HepG2 (cell line): ENCODE data around the gene PID1. TPM values are rescaled to one million over a fixed set of nuclear protein-coding genes. Genes with fewer than 3 reads are reported as not detected.

Source experiments
- LCORL ChIP-seq, 2 experiments: fragments of 450-650 bp in 1 of 2; sonication (generic) in 1 of 2; formaldehyde crosslinking in 1 of 2; IDR thresholded peaks; 2 replicates each; pipeline versions ENCODE4 v1.5.0 to v1.6.1; 2017 to 2020; ENCODE audit warnings: antibody characterized with exemption in 1 of 2, missing genetic modification reagents in 1 of 2
- ZSCAN21 ChIP-seq: sonication (generic); formaldehyde crosslinking; IDR thresholded peaks from 2 replicates; pipeline ENCODE4 v1.8.0; 2022; ENCODE audit warnings: mild to moderate bottlenecking, missing genetic modification reagents, moderate library complexity, borderline replicate concordance
- polyA plus RNA-seq, 8 experiments: library from polyadenylated mRNA; depleted of rRNA in 3 of 8; stranded (reverse) in 7 of 8; unstranded in 1 of 8; fragments of >200 nt; fragmentation: Illumina TruSeq in 4 of 8; extraction: Trizol in 4 of 8; gene quantifications; 2 replicates each; pipeline versions ENCODE4 v1.2.1 to v1.2.3, GENCODE V29; 2011 to 2016; ENCODE audit warnings: low read depth in 4 of 8, missing spikeins in 1 of 8, mixed read lengths in 1 of 8; ENCODE audit not compliant: insufficient read depth in 1 of 8
- total RNA-seq, 5 experiments: library from RNA; depleted of rRNA; stranded (reverse); fragments of >200 nt; fragmentation: Illumina TruSeq; extraction: Trizol; gene quantifications; 2 replicates each; pipeline ENCODE4 v1.2.3, GENCODE V29; 2016; ENCODE audit warnings: low read depth in 1 of 5
- TF ChIP-seq, protein P1 (sequence below): sonication (generic); formaldehyde crosslinking; IDR thresholded peaks from 2 replicates; pipeline ENCODE4 v1.5.1; 2020; ENCODE audit warnings: mild to moderate bottlenecking, missing genetic modification reagents, borderline replicate concordance
- TF ChIP-seq, protein P2 (sequence below): sonication (generic); formaldehyde crosslinking; IDR thresholded peaks from 2 replicates; pipeline ENCODE4 v1.4.0; 2020; ENCODE audit warnings: missing genetic modification reagents, borderline replicate concordance
- TF ChIP-seq, protein P3 (sequence below), 2 experiments: sonication (generic) in 1 of 2; formaldehyde crosslinking in 1 of 2; IDR thresholded peaks; 2 replicates each; pipeline versions ENCODE4 v1.4.0 to v1.6.1; 2016 to 2020; ENCODE audit warnings: borderline replicate concordance in 1 of 2, low read depth in 1 of 2, mild to moderate bottlenecking in 1 of 2, missing genetic modification reagents in 1 of 2

Gene PID1
- total and polyA plus RNA-seq, 2 of the 13 experiments (the other 11 are each of a cell fraction or from before 2014, with no cell fraction given): 0.15 to 0.18 TPM

DNA sequence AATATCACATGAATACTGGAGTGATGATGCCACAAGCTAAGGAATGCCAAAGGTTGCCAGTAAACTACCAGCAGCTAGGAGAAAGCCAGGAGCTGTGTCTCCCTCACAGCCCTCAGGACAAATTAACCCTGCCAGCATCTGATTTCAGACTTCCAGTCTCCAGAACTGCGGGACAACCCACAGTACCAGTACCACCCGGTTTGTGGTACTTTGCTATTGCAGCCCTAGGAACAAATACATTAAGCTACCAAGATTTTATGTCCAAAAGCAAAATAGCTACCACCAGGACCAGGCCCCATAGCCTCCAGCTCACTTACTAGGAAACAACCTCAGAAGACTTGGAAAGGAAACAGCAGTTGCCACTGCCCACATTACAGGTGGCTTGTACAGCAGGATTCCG lies 10.0 kb downstream of the PID1 start (continued):
- TF ChIP-seq LCORL (IDR thresholded peaks at IDR 0.05) (no peak), LCORL (CRISPR knock-in tag; IDR thresholded peaks at IDR 0.05) (no peak), ZSCAN21 (CRISPR knock-in tag) (no peak)
- TF ChIP-seq, protein P1, sequence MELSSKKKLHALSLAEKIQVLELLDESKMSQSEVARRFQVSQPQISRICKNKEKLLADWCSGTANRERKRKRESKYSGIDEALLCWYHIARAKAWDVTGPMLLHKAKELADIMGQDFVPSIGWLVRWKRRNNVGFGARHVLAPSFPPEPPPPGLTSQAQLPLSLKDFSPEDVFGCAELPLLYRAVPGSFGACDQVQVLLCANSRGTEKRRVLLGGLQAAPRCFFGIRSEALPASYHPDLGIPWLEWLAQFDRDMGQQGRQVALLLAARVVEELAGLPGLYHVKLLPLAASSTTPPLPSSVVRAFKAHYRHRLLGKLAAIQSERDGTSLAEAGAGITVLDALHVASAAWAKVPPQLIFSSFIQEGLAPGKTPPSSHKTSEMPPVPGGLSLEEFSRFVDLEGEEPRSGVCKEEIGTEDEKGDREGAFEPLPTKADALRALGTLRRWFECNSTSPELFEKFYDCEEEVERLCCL (CRISPR knock-in tag): no peak
- TF ChIP-seq, protein P2, sequence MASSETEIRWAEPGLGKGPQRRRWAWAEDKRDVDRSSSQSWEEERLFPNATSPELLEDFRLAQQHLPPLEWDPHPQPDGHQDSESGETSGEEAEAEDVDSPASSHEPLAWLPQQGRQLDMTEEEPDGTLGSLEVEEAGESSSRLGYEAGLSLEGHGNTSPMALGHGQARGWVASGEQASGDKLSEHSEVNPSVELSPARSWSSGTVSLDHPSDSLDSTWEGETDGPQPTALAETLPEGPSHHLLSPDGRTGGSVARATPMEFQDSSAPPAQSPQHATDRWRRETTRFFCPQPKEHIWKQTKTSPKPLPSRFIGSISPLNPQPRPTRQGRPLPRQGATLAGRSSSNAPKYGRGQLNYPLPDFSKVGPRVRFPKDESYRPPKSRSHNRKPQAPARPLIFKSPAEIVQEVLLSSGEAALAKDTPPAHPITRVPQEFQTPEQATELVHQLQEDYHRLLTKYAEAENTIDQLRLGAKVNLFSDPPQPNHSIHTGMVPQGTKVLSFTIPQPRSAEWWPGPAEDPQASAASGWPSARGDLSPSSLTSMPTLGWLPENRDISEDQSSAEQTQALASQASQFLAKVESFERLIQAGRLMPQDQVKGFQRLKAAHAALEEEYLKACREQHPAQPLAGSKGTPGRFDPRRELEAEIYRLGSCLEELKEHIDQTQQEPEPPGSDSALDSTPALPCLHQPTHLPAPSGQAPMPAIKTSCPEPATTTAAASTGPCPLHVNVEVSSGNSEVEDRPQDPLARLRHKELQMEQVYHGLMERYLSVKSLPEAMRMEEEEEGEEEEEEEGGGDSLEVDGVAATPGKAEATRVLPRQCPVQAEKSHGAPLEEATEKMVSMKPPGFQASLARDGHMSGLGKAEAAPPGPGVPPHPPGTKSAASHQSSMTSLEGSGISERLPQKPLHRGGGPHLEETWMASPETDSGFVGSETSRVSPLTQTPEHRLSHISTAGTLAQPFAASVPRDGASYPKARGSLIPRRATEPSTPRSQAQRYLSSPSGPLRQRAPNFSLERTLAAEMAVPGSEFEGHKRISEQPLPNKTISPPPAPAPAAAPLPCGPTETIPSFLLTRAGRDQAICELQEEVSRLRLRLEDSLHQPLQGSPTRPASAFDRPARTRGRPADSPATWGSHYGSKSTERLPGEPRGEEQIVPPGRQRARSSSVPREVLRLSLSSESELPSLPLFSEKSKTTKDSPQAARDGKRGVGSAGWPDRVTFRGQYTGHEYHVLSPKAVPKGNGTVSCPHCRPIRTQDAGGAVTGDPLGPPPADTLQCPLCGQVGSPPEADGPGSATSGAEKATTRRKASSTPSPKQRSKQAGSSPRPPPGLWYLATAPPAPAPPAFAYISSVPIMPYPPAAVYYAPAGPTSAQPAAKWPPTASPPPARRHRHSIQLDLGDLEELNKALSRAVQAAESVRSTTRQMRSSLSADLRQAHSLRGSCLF: no peak
- TF ChIP-seq, protein P3, sequence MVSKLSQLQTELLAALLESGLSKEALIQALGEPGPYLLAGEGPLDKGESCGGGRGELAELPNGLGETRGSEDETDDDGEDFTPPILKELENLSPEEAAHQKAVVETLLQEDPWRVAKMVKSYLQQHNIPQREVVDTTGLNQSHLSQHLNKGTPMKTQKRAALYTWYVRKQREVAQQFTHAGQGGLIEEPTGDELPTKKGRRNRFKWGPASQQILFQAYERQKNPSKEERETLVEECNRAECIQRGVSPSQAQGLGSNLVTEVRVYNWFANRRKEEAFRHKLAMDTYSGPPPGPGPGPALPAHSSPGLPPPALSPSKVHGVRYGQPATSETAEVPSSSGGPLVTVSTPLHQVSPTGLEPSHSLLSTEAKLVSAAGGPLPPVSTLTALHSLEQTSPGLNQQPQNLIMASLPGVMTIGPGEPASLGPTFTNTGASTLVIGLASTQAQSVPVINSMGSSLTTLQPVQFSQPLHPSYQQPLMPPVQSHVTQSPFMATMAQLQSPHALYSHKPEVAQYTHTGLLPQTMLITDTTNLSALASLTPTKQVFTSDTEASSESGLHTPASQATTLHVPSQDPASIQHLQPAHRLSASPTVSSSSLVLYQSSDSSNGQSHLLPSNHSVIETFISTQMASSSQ (IDR thresholded peaks at IDR 0.05; ENCODE audit: low read depth): no peak
- TF ChIP-seq, protein P3 (CRISPR knock-in tag; IDR thresholded peaks at IDR 0.05; ENCODE audit: borderline replicate concordance): no peak
